ENCODE measurements around the gene GDF15. TPM values are rescaled to one million over a fixed set of nuclear protein-coding genes. Genes with fewer than 3 reads are reported as not detected.

GDF15 gene
- total RNA-seq, 1 donor from 2014 or later, result 8.9 TPM

DNA sequence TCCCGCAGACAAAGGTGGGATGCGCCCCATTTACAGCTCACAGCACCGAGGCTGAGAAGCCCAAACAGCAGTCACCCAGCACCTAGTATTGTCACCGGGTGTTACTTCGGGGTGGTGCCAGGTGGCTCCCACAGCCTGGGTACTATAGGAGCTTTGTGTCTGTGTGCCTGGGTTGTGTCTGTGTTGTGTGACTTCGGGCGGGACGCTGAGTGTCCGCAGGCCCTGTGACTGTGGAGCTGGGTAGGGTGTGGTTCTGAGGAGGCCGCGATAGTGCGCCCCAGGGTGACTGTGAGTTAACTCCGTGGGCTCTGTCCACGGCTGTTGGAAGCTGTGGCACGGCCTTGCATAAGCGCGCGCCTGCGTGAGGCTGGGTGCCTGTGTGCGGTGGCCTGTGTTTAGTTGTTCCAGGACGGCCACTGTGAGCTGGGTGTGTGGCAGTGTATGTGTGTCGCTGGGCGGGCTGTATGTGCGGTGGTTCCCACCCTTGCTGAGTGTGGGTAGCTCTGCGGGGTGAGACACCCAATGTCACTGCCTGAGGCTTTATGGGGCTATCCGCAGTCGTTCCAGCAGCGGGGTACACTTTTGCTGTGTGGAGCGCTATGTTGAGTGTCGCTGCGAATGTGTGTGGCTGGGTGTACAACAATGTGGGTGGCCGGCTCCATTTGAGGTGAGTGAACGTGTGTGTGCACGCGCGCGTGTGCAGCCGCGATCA, 32.7 kb downstream of the GDF15 start:
- H3K27me3 Mint-ChIP-seq (ENCODE audit: unreplicated experiment), result peaks cover 8% of the 10 kb centered on the region
- H3K27ac Mint-ChIP-seq (ENCODE audit: unreplicated experiment), result peak overlapping the region; percentile 79
- H3K36me3 Mint-ChIP-seq (ENCODE audit: unreplicated experiment), result no peaks in the 10 kb centered on the region
- peak overlapping the region; percentile 82 for H3K4me3 Mint-ChIP-seq (ENCODE audit: unreplicated experiment)
- H3K4me1 Mint-ChIP-seq (ENCODE audit: low read depth, unreplicated experiment), result peaks cover 29% of the 10 kb centered on the region
- H3K9me3 Mint-ChIP-seq (ENCODE audit: unreplicated experiment), result peaks cover 22% of the 10 kb centered on the region
- DNase-seq, result peak; percentile 48
- TF ChIP-seq, protein P1, sequence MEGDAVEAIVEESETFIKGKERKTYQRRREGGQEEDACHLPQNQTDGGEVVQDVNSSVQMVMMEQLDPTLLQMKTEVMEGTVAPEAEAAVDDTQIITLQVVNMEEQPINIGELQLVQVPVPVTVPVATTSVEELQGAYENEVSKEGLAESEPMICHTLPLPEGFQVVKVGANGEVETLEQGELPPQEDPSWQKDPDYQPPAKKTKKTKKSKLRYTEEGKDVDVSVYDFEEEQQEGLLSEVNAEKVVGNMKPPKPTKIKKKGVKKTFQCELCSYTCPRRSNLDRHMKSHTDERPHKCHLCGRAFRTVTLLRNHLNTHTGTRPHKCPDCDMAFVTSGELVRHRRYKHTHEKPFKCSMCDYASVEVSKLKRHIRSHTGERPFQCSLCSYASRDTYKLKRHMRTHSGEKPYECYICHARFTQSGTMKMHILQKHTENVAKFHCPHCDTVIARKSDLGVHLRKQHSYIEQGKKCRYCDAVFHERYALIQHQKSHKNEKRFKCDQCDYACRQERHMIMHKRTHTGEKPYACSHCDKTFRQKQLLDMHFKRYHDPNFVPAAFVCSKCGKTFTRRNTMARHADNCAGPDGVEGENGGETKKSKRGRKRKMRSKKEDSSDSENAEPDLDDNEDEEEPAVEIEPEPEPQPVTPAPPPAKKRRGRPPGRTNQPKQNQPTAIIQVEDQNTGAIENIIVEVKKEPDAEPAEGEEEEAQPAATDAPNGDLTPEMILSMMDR (IDR thresholded peaks at IDR 0.05; ENCODE audit: partially characterized antibody, unreplicated experiment), result no peak

DNA sequence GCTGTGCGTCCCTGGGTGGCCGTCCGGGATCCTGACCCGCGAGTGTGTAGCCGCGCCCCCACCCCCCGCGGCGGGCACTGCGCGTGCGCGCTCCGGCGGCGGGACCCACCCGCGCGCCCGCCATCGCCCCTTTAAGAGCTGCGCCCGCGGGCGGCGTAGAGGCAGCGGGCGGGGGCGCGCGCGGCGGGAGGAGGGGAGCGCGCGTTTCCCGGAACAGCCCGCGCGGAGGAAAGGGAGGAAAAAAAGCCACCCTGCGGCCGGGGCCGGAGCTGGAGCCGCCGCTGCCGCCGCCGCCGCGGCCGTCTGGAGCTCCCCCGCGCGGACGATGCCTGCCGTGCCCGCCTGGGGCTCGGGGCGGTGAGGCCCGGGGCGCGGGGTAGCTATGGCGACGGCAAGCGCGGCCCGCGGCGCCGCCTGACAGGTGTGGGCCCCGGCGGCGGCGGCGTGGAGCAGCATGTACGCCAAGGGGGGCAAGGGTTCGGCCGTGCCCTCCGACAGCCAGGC, 33.3 kb downstream of the GDF15 start, which contains the start of gene SSBP4:
TSS of gene SSBP4 (plus strand) at position 204 of the 504 bp plus-strand sequence. CDS start at position 455, 251 bp downstream.
- Mint-ChIP-seq H3K4me1 (ENCODE audit: low read depth, unreplicated experiment) (peaks cover 30% of the 10 kb centered on the region), H3K9me3 (ENCODE audit: unreplicated experiment) (peaks cover 25% of the 10 kb centered on the region), H3K4me3 (ENCODE audit: unreplicated experiment) (peak within 1 kb of the TSS; percentile 95), H3K36me3 (ENCODE audit: unreplicated experiment) (no peaks in the 10 kb centered on the region), H3K27ac (ENCODE audit: unreplicated experiment) (peak within 1 kb of the TSS; percentile 92), H3K27me3 (ENCODE audit: unreplicated experiment) (peaks cover 8% of the 10 kb centered on the region)
- DNase-seq, result peak; percentile 82
- TF ChIP-seq, protein P1 (IDR thresholded peaks at IDR 0.05; ENCODE audit: partially characterized antibody, unreplicated experiment), result peak; percentile 38

DNA sequence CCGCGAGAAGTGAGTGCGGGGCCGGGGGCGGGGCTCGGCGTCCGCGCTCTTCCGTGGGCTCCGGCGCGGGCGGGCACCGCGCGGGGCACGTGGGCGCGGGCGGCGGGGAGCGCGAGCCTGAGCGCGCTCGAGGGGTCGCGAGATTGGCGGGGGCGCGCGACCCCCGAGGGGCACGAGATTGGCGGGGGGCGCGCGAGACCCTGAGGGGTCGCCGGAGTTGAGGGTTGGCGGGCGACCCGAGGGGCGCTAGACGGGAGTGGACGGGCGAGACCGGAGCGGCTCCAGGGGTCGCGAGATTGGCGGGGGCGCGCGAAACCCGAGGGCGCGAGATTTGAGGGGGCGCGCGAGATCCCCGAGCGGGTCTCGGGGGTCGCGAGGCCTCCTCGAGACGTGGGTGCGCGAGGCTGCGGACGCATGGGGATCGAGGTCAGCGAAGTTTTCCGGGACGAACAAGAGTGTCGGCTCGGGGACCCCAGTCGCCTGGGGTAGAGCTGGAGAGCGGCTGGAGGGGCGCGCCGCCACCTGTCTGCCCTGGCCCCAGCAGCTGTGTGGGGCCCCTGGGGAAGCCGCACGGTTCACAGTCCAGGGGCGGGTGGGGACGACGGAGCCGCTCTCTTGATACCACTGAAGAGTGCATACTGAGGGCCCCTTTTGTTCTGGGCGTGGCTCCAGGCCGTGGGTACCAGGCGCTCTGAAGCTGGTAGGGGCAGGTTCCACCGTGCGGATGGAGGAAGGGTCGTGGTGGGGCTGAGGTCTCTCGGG, 33.9 kb downstream of the GDF15 start:
- Mint-ChIP-seq H3K27ac (ENCODE audit: unreplicated experiment) (peak overlapping the region; percentile 92), H3K4me3 (ENCODE audit: unreplicated experiment) (peak overlapping the region; percentile 95), H3K36me3 (ENCODE audit: unreplicated experiment) (no peaks in the 10 kb centered on the region), H3K9me3 (ENCODE audit: unreplicated experiment) (peaks cover 25% of the 10 kb centered on the region), H3K27me3 (ENCODE audit: unreplicated experiment) (peaks cover 12% of the 10 kb centered on the region), H3K4me1 (ENCODE audit: low read depth, unreplicated experiment) (peaks cover 24% of the 10 kb centered on the region)
- no peak for DNase-seq
- TF ChIP-seq, protein P1 (IDR thresholded peaks at IDR 0.05; ENCODE audit: partially characterized antibody, unreplicated experiment), result peak; percentile 1

DNA sequence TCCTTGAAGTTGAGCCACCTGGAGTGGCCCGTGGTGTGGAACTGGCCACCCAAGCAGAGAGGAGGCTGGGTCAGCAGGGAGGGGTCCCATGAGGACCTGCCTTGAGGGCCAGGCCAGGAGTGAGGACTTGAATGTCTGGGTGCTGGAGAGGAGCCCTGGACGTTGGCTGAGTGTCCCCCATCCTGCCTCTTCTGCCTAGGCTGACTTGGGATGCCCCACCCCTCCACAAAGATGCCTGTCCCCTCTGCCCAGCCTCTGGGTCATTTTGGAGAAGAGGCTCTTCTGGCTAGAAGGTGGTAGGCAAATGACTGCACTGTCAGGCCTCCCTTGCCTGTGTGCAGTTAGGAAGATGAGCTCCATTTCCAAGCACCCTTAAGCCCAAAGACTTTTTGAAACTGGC, 35.0 kb downstream of the GDF15 start:
- Mint-ChIP-seq H3K4me1 (ENCODE audit: low read depth, unreplicated experiment) (peaks cover 28% of the 10 kb centered on the region), H3K4me3 (ENCODE audit: unreplicated experiment) (peak overlapping the region; percentile 95), H3K36me3 (ENCODE audit: unreplicated experiment) (no peaks in the 10 kb centered on the region), H3K27me3 (ENCODE audit: unreplicated experiment) (peaks cover 14% of the 10 kb centered on the region), H3K9me3 (ENCODE audit: unreplicated experiment) (peaks cover 25% of the 10 kb centered on the region), H3K27ac (ENCODE audit: unreplicated experiment) (peak overlapping the region; percentile 53)
- TF ChIP-seq, protein P1 (IDR thresholded peaks at IDR 0.05; ENCODE audit: partially characterized antibody, unreplicated experiment), result no peak
- no peak for DNase-seq

Data from glutamatergic neuron (in vitro differentiated cells).